Karpas-422 (cell line): ENCODE measurements around the gene ABCB8. TPM values are rescaled to one million over a fixed set of nuclear protein-coding genes. Genes with fewer than 3 reads are reported as not detected.
A peak's percentile ranks its signal among the peaks of the same experiment; 100 is the strongest.

ENCODE experiments used
- DNase-seq: peaks from one replicate; pipeline ENCODE4 v3.0.0-alpha.2; 2015
- H2AFZ ChIP-seq: fragments of 200-600 bp; sonication (generic); 2 replicates; pipeline ENCODE4 v1.6.1; 2014; ENCODE audit warnings: antibody characterized with exemption, low read length, mixed read lengths
- H3K27ac ChIP-seq: fragments of 200-600 bp; sonication (generic); 2 replicates; pipeline ENCODE4 v1.5.1; 2014; ENCODE audit warnings: mild to moderate bottlenecking, low read length, moderate library complexity
- H3K27me3 ChIP-seq: fragments of 200-600 bp; sonication (generic); 2 replicates; pipeline ENCODE4 v1.6.1; 2014; ENCODE audit warnings: low read length, mixed read lengths
- H3K36me3 ChIP-seq: fragments of 200-600 bp; sonication (generic); 2 replicates; pipeline ENCODE4 v1.6.1; 2014; ENCODE audit warnings: low read length, mixed read lengths; ENCODE audit not compliant: insufficient read depth
- H3K4me1 ChIP-seq: fragments of 200-600 bp; sonication (generic); 2 replicates; pipeline ENCODE4 v1.6.1; 2014; ENCODE audit warnings: mild to moderate bottlenecking, low read length, mixed read lengths
- H3K4me2 ChIP-seq: fragments of 200-600 bp; sonication (generic); 2 replicates; pipeline ENCODE4 v1.6.1; 2014; ENCODE audit warnings: low read length, low read depth, mild to moderate bottlenecking; ENCODE audit not compliant: poor library complexity, severe bottlenecking
- H3K4me3 ChIP-seq: fragments of 200-600 bp; sonication (generic); 2 replicates; pipeline ENCODE4 v1.5.1; 2014; ENCODE audit warnings: mild to moderate bottlenecking, antibody characterized with exemption, low read length, mixed read lengths
- H3K79me2 ChIP-seq: fragments of 200-600 bp; sonication (generic); 2 replicates; pipeline ENCODE4 v1.6.1; 2014; ENCODE audit warnings: mild to moderate bottlenecking, low read length, mixed read lengths
- H3K9ac ChIP-seq: fragments of 200-600 bp; sonication (generic); 2 replicates; pipeline ENCODE4 v1.6.0; 2014; ENCODE audit warnings: low read length
- H3K9me2 ChIP-seq: fragments of 200-600 bp; sonication (generic), shearing (Covaris generic); replicated peaks from 2 replicates; pipeline ENCODE4 v1.6.0; 2014; ENCODE audit warnings: mild to moderate bottlenecking, low read length, moderate library complexity; ENCODE audit not compliant: insufficient read depth
- H3K9me3 ChIP-seq: fragments of 300-700, 200-600 bp; sonication (generic); 2 replicates; pipeline ENCODE4 v1.6.1; 2014; ENCODE audit warnings: low read length, mixed read lengths
- H4K20me1 ChIP-seq: fragments of 200-600 bp; sonication (generic); 2 replicates; pipeline ENCODE4 v1.6.1; 2014; ENCODE audit warnings: mild to moderate bottlenecking, antibody characterized with exemption, low read length, low read depth; ENCODE audit not compliant: insufficient read depth
- total RNA-seq: library from RNA; depleted of rRNA; stranded (reverse); fragments of >200 nt; shearing (Covaris generic); gene quantifications from 2 replicates; pipeline ENCODE4 v1.2.3, GENCODE V29; 2014; ENCODE audit warnings: low replicate concordance

ABCB8 gene
- total RNA-seq, 1 experiment from 2014 or later = 19.0 TPM

DNA sequence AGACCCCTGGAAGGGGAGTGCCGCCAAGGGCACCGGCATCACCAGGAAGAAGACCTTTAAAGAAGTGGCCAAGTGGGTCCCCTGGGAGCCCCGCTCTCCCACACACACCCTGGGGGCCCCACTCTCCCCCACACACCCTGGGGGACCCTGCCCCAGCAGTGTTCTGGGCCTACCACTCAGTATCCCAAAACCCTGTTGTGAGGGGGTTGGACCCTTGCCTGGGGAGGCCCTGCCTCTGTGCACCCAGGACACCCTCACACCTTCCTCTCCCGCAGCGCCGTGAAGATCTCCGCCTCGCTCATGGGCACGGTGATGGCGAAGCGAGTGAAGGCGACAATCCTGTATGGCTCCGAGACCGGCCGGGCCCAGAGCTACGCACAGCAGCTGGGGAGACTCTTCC lies 26.7 kb upstream of the ABCB8 start:
- H3K27me3 ChIP-seq = no peaks in the 10 kb centered on the region
- H3K36me3 ChIP-seq = no peaks in the 10 kb centered on the region
- H3K4me2 ChIP-seq = no peak overlapping the region
- no peaks in the 10 kb centered on the region for H3K79me2 ChIP-seq
- no peak overlapping the region for H3K27ac ChIP-seq
- no peak overlapping the region for H3K4me3 ChIP-seq
- H3K9me3 ChIP-seq = no peaks in the 10 kb centered on the region
- no peak for DNase-seq
- H3K4me1 ChIP-seq = no peaks in the 10 kb centered on the region; the same call in 1 of the 2 replicates
- no peak overlapping the region for H2AFZ ChIP-seq
- H3K9ac ChIP-seq = no peak overlapping the region
- H3K9me2 ChIP-seq = no peaks in the 10 kb centered on the region
- no peaks in the 10 kb centered on the region for H4K20me1 ChIP-seq

DNA sequence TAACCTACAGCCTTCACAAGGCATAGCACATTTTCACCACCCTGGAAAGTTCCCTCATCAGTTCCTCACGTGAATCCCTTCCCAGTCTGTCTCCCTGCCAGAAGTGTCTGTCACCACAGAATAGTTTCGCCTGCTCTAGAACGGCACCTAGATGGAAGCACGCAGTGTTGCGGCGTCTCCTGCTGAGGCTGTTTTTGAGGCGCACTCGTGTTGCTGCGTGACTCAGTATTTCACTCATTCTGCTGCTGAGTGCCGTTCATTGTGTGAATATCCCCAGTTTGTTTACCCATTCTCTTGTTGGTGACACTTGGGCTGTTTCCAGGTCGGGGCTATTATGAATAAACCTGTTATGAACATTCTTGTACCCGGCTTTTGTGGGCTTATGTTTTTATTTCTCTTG lies 24.7 kb upstream of the ABCB8 start:
- Histone ChIP-seq H3K4me2 (no peak overlapping the region), H3K36me3 (no peaks in the 10 kb centered on the region), H3K27me3 (no peaks in the 10 kb centered on the region), H3K9me2 (no peaks in the 10 kb centered on the region), H3K9me3 (no peaks in the 10 kb centered on the region), H3K4me3 (no peak overlapping the region), H3K9ac (no peak overlapping the region), H3K27ac (no peak overlapping the region), H3K79me2 (no peaks in the 10 kb centered on the region), H3K4me1 (peaks cover 12% of the 10 kb centered on the region), H2AFZ (no peak overlapping the region), H4K20me1 (no peaks in the 10 kb centered on the region)
- DNase-seq = no peak

DNA sequence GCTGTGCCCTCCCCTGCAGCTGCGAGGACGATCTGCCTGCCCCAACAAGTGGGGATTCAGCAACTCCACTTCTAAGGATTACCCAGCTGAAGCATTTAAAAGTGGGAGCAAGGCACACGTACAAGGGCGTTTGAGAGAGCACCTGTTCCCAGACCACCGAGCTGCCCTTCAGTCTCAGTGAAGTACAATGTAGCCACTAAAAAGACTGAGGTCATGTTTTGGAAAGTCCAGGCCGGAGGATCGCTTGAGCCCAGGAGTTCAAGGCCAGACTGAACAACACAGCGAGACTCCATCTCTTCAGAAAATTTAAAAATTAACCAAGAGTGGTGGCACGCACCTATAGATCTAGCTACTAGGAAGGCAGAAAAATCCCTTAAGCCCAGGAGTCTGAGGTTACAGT lies 22.7 kb upstream of the ABCB8 start:
- H3K27me3 ChIP-seq = no peaks in the 10 kb centered on the region

DNA sequence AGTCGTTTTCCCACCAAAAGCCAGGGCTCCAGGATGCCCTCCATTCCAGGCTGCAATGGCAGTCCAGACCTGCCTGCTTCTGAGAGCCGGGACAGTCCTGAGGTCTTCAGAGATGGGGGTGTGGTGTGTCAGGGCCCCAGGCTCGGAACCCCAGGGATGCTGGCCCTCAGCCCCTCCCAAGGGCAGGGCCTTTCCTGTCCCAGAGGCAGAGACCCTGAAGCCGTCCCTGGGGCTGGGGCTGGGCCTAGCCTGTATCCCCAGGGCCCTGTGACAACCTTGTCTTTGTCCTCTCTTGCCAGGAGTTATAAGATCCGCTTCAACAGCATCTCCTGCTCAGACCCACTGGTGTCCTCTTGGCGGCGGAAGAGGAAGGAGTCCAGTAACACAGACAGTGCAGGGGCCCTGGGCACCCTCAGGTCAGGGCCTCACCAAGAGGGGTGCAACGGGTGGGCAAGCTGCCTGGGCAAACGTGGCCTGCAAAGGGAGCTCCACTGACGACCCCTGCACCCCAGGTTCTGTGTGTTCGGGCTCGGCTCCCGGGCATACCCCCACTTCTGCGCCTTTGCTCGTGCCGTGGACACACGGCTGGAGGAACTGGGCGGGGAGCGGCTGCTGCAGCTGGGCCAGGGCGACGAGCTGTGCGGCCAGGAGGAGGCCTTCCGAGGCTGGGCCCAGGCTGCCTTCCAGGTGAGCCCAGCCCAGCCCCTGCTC lies 21.5 kb upstream of the ABCB8 start:
- H3K9me2 ChIP-seq = no peaks in the 10 kb centered on the region
- no peak overlapping the region for H3K27ac ChIP-seq
- no peak overlapping the region for H3K4me2 ChIP-seq
- peaks cover 33% of the 10 kb centered on the region for H3K4me1 ChIP-seq
- H3K9ac ChIP-seq = no peak overlapping the region
- no peaks in the 10 kb centered on the region for H3K27me3 ChIP-seq
- H3K36me3 ChIP-seq = no peaks in the 10 kb centered on the region
- H4K20me1 ChIP-seq = no peaks in the 10 kb centered on the region
- no peak overlapping the region for H2AFZ ChIP-seq
- H3K9me3 ChIP-seq = no peaks in the 10 kb centered on the region
- H3K79me2 ChIP-seq = peaks cover 7% of the 10 kb centered on the region; the same call in 1 of the 2 replicates
- no peak for DNase-seq
- H3K4me3 ChIP-seq = no peak overlapping the region

More for the DNA sequence above, 22.7 kb upstream of the ABCB8 start:
- H4K20me1 ChIP-seq = no peaks in the 10 kb centered on the region
- no peaks in the 10 kb centered on the region for H3K9me2 ChIP-seq
- DNase-seq = no peak
- no peak overlapping the region for H2AFZ ChIP-seq
- no peak overlapping the region for H3K4me3 ChIP-seq
- H3K4me1 ChIP-seq = peaks cover 30% of the 10 kb centered on the region
- no peak overlapping the region for H3K4me2 ChIP-seq
- no peak overlapping the region for H3K9ac ChIP-seq
- no peaks in the 10 kb centered on the region for H3K9me3 ChIP-seq
- peaks cover 7% of the 10 kb centered on the region; the same call in 1 of the 2 replicates for H3K79me2 ChIP-seq
- H3K27ac ChIP-seq = no peak overlapping the region
- H3K36me3 ChIP-seq = no peaks in the 10 kb centered on the region

DNA sequence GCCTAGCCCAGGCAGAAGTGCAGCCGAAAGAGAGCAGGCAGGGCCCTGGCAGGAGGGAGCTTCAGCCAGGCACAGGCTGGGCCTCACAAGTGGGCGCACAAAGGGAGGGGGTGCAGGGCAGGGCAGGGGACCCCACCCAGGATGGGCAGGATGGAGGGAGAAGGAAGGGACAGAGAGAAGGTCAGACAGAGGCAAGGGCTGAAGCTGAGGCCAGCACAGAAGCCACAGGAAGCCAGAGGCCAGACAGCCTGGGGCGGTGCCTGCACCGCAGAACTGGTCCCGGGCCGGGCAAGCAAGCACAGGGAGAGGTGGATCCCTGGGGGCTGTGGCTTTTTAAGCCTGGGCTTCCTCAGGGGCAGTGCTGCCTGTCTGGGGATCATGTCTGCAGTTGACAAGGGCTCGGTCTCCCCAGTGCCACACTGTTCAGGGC lies 20.8 kb upstream of the ABCB8 start:
- Histone ChIP-seq H3K4me3 (peak overlapping the region; percentile 81; the same call in 1 of the 2 replicates), H3K4me2 (peak overlapping the region; percentile 82), H3K9me2 (no peaks in the 10 kb centered on the region), H3K27me3 (no peaks in the 10 kb centered on the region), H3K27ac (no peak overlapping the region), H3K36me3 (no peaks in the 10 kb centered on the region), H3K9ac (peak overlapping the region; percentile 88), H2AFZ (0 out of 2 replicates have a peak overlapping the region, but pooled peaks have one; percentile 84), H3K9me3 (no peaks in the 10 kb centered on the region), H3K4me1 (peaks cover 33% of the 10 kb centered on the region), H4K20me1 (no peaks in the 10 kb centered on the region), H3K79me2 (peaks cover 7% of the 10 kb centered on the region; the same call in 1 of the 2 replicates)
- DNase-seq = no peak

DNA sequence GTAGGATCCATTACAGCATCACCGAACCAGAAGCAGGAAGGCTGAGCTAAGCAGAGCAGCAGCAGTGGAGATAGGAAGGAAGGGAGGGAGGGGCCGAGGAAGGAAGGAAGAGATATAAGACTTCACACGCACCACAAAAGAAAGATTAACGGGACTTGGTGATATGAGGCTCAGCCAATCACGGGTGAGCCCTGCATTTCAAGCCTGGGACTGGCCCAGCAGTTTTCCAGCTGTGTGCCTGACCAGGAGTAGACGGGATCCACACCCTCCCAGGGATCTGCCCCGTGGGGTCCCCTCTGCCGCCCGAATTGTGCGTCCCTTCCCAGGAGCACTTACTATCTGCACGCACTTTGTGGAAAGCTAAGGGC lies 20.1 kb upstream of the ABCB8 start:
- H3K9me2 ChIP-seq = no peaks in the 10 kb centered on the region
- peaks cover 7% of the 10 kb centered on the region; the same call in 1 of the 2 replicates for H3K79me2 ChIP-seq
- peak; percentile 66 for DNase-seq
- H3K27me3 ChIP-seq = no peaks in the 10 kb centered on the region
- no peaks in the 10 kb centered on the region for H4K20me1 ChIP-seq
- peak overlapping the region; percentile 88 for H3K9ac ChIP-seq
- H3K4me3 ChIP-seq = peak overlapping the region; percentile 81
- H3K9me3 ChIP-seq = no peaks in the 10 kb centered on the region
- peak overlapping the region; percentile 82 for H3K4me2 ChIP-seq
- H3K36me3 ChIP-seq = no peaks in the 10 kb centered on the region
- H3K4me1 ChIP-seq = peaks cover 33% of the 10 kb centered on the region
- no peak overlapping the region for H3K27ac ChIP-seq
- peak overlapping the region; percentile 84; the same call in 1 of the 2 replicates for H2AFZ ChIP-seq

DNA sequence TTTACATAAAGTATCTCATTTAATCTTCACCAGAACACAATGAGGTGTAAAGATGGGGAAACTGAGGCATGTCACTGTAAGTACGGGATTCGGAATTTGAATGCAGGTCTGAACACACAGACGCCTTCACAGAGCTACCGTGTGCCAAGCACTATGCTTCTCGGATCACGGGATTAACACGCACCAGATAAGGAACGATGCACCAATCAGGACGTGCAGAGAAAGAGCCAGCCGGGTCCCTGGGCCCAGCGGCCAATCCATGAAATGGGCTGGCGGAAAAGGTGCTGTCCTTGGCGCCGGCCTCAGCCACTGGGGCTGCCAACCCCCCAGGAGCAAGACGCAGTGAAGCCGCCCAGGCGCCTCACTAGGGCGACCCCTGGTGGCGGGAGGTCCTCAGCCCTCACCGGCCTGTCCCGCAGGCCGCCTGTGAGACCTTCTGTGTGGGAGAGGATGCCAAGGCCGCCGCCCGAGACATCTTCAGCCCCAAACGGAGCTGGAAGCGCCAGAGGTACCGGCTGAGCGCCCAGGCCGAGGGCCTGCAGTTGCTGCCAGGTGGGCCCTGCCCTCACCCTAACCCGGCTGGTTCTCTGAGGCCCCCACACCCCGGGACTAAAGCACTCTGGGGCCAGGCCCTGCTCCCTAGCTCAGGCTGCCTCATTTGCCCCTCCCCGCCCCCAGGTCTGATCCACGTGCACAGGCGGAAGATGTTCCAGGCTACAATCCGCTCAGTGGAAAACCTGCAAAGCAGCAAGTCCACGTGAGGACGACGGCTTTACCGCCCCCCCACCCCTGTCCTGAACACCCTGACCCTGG lies 19.5 kb upstream of the ABCB8 start:
- Histone ChIP-seq H3K27ac (peak overlapping the region; percentile 43; the same call in 1 of the 2 replicates), H3K9ac (peak overlapping the region; percentile 88), H3K79me2 (peaks cover 7% of the 10 kb centered on the region; the same call in 1 of the 2 replicates), H2AFZ (peak overlapping the region; percentile 84; the same call in 1 of the 2 replicates), H3K4me3 (peak overlapping the region; percentile 81), H4K20me1 (no peaks in the 10 kb centered on the region), H3K4me2 (peak overlapping the region; percentile 82), H3K4me1 (peaks cover 39% of the 10 kb centered on the region), H3K36me3 (no peaks in the 10 kb centered on the region), H3K9me3 (no peaks in the 10 kb centered on the region), H3K9me2 (no peaks in the 10 kb centered on the region), H3K27me3 (no peaks in the 10 kb centered on the region)
- DNase-seq = peak; percentile 96
